ENCODE data around the gene PKP3. TPM values are rescaled to one million over a fixed set of nuclear protein-coding genes. Genes with fewer than 3 reads are reported as not detected.

PKP3 gene
- total and polyA plus RNA-seq, 9 of the 15 experiments (the other 6 are each of a cell fraction or from before 2014, with no cell fraction given), result 0.11 to 110 (median 30.7) TPM

- TF ChIP-seq, protein P1, sequence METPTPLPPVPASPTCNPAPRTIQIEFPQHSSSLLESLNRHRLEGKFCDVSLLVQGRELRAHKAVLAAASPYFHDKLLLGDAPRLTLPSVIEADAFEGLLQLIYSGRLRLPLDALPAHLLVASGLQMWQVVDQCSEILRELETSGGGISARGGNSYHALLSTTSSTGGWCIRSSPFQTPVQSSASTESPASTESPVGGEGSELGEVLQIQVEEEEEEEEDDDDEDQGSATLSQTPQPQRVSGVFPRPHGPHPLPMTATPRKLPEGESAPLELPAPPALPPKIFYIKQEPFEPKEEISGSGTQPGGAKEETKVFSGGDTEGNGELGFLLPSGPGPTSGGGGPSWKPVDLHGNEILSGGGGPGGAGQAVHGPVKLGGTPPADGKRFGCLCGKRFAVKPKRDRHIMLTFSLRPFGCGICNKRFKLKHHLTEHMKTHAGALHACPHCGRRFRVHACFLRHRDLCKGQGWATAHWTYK (CRISPR knock-in tag; IDR thresholded peaks at IDR 0.05), result no peak
- TF ChIP-seq POLR2G (IDR thresholded peaks at IDR 0.05; ENCODE audit: low read depth, low read length), result peak; percentile 70
- TF ChIP-seq, protein P2, sequence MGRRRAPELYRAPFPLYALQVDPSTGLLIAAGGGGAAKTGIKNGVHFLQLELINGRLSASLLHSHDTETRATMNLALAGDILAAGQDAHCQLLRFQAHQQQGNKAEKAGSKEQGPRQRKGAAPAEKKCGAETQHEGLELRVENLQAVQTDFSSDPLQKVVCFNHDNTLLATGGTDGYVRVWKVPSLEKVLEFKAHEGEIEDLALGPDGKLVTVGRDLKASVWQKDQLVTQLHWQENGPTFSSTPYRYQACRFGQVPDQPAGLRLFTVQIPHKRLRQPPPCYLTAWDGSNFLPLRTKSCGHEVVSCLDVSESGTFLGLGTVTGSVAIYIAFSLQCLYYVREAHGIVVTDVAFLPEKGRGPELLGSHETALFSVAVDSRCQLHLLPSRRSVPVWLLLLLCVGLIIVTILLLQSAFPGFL (CRISPR knock-in tag; IDR thresholded peaks at IDR 0.05), result no peak
- TF ChIP-seq FOXP1 (CRISPR knock-in tag; IDR thresholded peaks at IDR 0.05), result no peak
- no peak for TF ChIP-seq FOSL1 (tag; conservative IDR thresholded peaks at IDR 0.05)
- TF ChIP-seq KLF1 (tag; IDR thresholded peaks at IDR 0.05), result no peak
- no peak for TF ChIP-seq CTCFL (IDR thresholded peaks at IDR 0.05; ENCODE audit: borderline replicate concordance, insufficient read depth, low read depth, low read length, poor library complexity, severe bottlenecking)
- TF ChIP-seq, protein P3, sequence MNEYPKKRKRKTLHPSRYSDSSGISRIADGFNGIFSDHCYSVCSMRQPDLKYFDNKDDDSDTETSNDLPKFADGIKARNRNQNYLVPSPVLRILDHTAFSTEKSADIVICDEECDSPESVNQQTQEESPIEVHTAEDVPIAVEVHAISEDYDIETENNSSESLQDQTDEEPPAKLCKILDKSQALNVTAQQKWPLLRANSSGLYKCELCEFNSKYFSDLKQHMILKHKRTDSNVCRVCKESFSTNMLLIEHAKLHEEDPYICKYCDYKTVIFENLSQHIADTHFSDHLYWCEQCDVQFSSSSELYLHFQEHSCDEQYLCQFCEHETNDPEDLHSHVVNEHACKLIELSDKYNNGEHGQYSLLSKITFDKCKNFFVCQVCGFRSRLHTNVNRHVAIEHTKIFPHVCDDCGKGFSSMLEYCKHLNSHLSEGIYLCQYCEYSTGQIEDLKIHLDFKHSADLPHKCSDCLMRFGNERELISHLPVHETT (CRISPR knock-in tag; conservative IDR thresholded peaks at IDR 0.05 in 1 of 2, IDR thresholded peaks at IDR 0.05 in 1 of 2), result no peak
- no peak for TF ChIP-seq ZNF766 (CRISPR knock-in tag; conservative IDR thresholded peaks at IDR 0.05)
- TF ChIP-seq, protein P4, sequence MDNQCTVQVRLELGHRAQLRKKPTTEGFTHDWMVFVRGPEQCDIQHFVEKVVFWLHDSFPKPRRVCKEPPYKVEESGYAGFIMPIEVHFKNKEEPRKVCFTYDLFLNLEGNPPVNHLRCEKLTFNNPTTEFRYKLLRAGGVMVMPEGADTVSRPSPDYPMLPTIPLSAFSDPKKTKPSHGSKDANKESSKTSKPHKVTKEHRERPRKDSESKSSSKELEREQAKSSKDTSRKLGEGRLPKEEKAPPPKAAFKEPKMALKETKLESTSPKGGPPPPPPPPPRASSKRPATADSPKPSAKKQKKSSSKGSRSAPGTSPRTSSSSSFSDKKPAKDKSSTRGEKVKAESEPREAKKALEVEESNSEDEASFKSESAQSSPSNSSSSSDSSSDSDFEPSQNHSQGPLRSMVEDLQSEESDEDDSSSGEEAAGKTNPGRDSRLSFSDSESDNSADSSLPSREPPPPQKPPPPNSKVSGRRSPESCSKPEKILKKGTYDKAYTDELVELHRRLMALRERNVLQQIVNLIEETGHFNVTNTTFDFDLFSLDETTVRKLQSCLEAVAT (IDR thresholded peaks at IDR 0.05), result no peak
- peak; percentile 6; the same call in 1 of the 2 replicates for TF ChIP-seq ZBTB7A (IDR thresholded peaks at IDR 0.05; ENCODE audit: borderline replicate concordance, control insufficient read depth, low read depth, low read length)
- 0 out of 2 replicates have a peak, but pooled peaks have one; percentile 28 for TF ChIP-seq MYC (IDR thresholded peaks at IDR 0.05; ENCODE audit: low read depth, low read length)
- TF ChIP-seq MYC (CRISPR knock-in tag; IDR thresholded peaks at IDR 0.05; ENCODE audit: borderline replicate concordance, low read depth), result no peak
- TF ChIP-seq NFRKB (IDR thresholded peaks at IDR 0.05; ENCODE audit: low read depth), result no peak
- TF ChIP-seq ZNF668 (CRISPR knock-in tag; IDR thresholded peaks at IDR 0.05), result no peak
- no peak for TF ChIP-seq CBX1 (IDR thresholded peaks at IDR 0.05; ENCODE audit: low read depth)
- TF ChIP-seq RFX5 (IDR thresholded peaks at IDR 0.05; ENCODE audit: low read depth, low read length), result no peak
- TF ChIP-seq PCBP1 (IDR thresholded peaks at IDR 0.05; ENCODE audit: low read depth, low read length, poor library complexity, severe bottlenecking), result peak; percentile 72
Observed at GRCh38 chr11:441418-442274, 47.6 kb downstream of the PKP3 start, which contains the start of gene ANO9 (continued).

Measured in K562 (cell line).